Prostate gland (tissue), 2 donors: ENCODE results near the gene CAPN11.
"Not testable (repeated sequence)": the region's sequence is repeated elsewhere in the genome, so short reads cannot be mapped to it uniquely, and the experiment has no call there.

Experiments used
- CTCF ChIP-seq, 4 experiments: fragments of 200-600 bp in 2 of 4; fragments of 450-650 bp in 2 of 4; sonication (generic) in 2 of 4; IDR thresholded peaks; 1 replicate in 3 of 4; 2 replicates in 1 of 4; pipeline ENCODE4 v1.5.1; 2016 to 2019; ENCODE audit warnings: antibody characterized with exemption in 4 of 4, mild to moderate bottlenecking in 2 of 4, moderate library complexity in 2 of 4
- POLR2A ChIP-seq: fragments of 450-650 bp; IDR thresholded peaks from one replicate; pipeline ENCODE4 v1.6.1; 2016; ENCODE audit warnings: antibody characterized with exemption, mild to moderate bottlenecking

- TF ChIP-seq CTCF (IDR thresholded peaks at IDR 0.05); POLR2A: not testable (repeated sequence)
Measured at GRCh38 chr6:44185356-44185755, 26.7 kb downstream of the CAPN11 start.
